Osteoblast (primary cell): ENCODE measurements around the gene CLDN4. TPM values are rescaled to one million over a fixed set of nuclear protein-coding genes. Genes with fewer than 3 reads are reported as not detected.

Source experiments
- DNase-seq: peaks from one replicate; pipeline ENCODE4 v3.0.0; 2011; ENCODE audit warnings: low spot score, mixed read lengths; ENCODE audit not compliant: insufficient read length; ENCODE audit errors: missing footprints
- H2AFZ ChIP-seq: 2 replicates; pipeline ENCODE4 v1.6.0; 2011; ENCODE audit warnings: mild to moderate bottlenecking, low read length
- H3K27ac ChIP-seq: 2 replicates; pipeline ENCODE4 v1.5.1; 2011; ENCODE audit warnings: mild to moderate bottlenecking, low read depth, low read length, moderate library complexity
- H3K27me3 ChIP-seq: 2 replicates; pipeline ENCODE4 v1.6.0; 2012; ENCODE audit warnings: mild to moderate bottlenecking, control low read depth, inconsistent platforms, low read length, moderate library complexity; ENCODE audit not compliant: insufficient read depth
- H3K36me3 ChIP-seq: 2 replicates; pipeline ENCODE4 v1.5.1; 2011; ENCODE audit warnings: mild to moderate bottlenecking, low read length, control low read depth, moderate library complexity; ENCODE audit not compliant: insufficient read depth
- H3K4me1 ChIP-seq: 2 replicates; pipeline ENCODE4 v1.5.1; 2011; ENCODE audit warnings: mild to moderate bottlenecking, low read length, control low read depth, moderate library complexity; ENCODE audit not compliant: insufficient read depth
- H3K4me2 ChIP-seq: 2 replicates; pipeline ENCODE4 v1.6.0; 2011; ENCODE audit warnings: mild to moderate bottlenecking, low read length; ENCODE audit not compliant: insufficient read depth
- H3K4me3 ChIP-seq: fragments of 200-600 bp; sonication (generic); 3 replicates; pipeline ENCODE4 v1.5.1; 2012; ENCODE audit warnings: mild to moderate bottlenecking, low read length, inconsistent platforms; ENCODE audit not compliant: insufficient read depth
- H3K79me2 ChIP-seq: 2 replicates; pipeline ENCODE4 v1.6.0; 2012; ENCODE audit warnings: mild to moderate bottlenecking, low read length, control low read depth, inconsistent platforms; ENCODE audit not compliant: insufficient read depth
- H3K9me3 ChIP-seq: 2 replicates; pipeline ENCODE4 v1.5.1; 2011; ENCODE audit warnings: low read depth, low read length, control low read depth
- H4K20me1 ChIP-seq: 2 replicates; pipeline ENCODE4 v1.6.0; 2012; ENCODE audit warnings: mild to moderate bottlenecking, low read length, control low read depth; ENCODE audit not compliant: insufficient read depth
- CTCF ChIP-seq: IDR thresholded peaks from 2 replicates; pipeline ENCODE4 v1.5.1; 2011; ENCODE audit warnings: mild to moderate bottlenecking, low read depth, low read length, moderate library complexity; ENCODE audit errors: extremely low read depth
- total RNA-seq: library from RNA; depleted of rRNA; stranded (reverse); fragments of >200 nt; gene quantifications from 2 replicates; pipeline ENCODE4 v1.2.3, GENCODE V29; 2012

The CLDN4 gene
- total RNA-seq, 1 donor = 0.36 TPM

- H3K27ac ChIP-seq = no peak overlapping the region
- DNase-seq = peak; percentile 72
- no peaks in the 10 kb centered on the region for H3K27me3 ChIP-seq
- no peaks in the 10 kb centered on the region for H4K20me1 ChIP-seq
- peaks cover 5% of the 10 kb centered on the region for H3K4me1 ChIP-seq
- H2AFZ ChIP-seq = no peak overlapping the region
- no peak overlapping the region for H3K4me2 ChIP-seq
- no peak for TF ChIP-seq CTCF
- no peaks in the 10 kb centered on the region for H3K36me3 ChIP-seq
- H3K9me3 ChIP-seq = no peaks in the 10 kb centered on the region
- no peak overlapping the region for H3K4me3 ChIP-seq
- no peaks in the 10 kb centered on the region for H3K79me2 ChIP-seq
Observed at GRCh38 chr7:73829921-73830680, 695 bp upstream of the CLDN4 start.

DNA sequence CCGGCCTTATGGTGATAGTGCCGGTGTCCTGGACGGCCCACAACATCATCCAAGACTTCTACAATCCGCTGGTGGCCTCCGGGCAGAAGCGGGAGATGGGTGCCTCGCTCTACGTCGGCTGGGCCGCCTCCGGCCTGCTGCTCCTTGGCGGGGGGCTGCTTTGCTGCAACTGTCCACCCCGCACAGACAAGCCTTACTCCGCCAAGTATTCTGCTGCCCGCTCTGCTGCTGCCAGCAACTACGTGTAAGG lies 713 bp downstream of the CLDN4 start:
- no peak overlapping the region for H3K4me3 ChIP-seq
- H3K79me2 ChIP-seq = no peaks in the 10 kb centered on the region
- peak overlapping the region; percentile 62 for H2AFZ ChIP-seq
- H3K4me1 ChIP-seq = peaks cover 5% of the 10 kb centered on the region
- H3K9me3 ChIP-seq = no peaks in the 10 kb centered on the region
- H3K27me3 ChIP-seq = no peaks in the 10 kb centered on the region
- no peak for TF ChIP-seq CTCF
- no peaks in the 10 kb centered on the region for H3K36me3 ChIP-seq
- DNase-seq = no peak
- H4K20me1 ChIP-seq = no peaks in the 10 kb centered on the region
- H3K27ac ChIP-seq = no peak overlapping the region
- H3K4me2 ChIP-seq = no peak overlapping the region

- Histone ChIP-seq H4K20me1 (no peaks in the 10 kb centered on the region), H3K36me3 (no peaks in the 10 kb centered on the region), H3K4me3 (no peak overlapping the region), H3K79me2 (no peaks in the 10 kb centered on the region), H3K9me3 (no peaks in the 10 kb centered on the region), H2AFZ (peak overlapping the region; percentile 62), H3K27me3 (no peaks in the 10 kb centered on the region), H3K4me2 (no peak overlapping the region), H3K4me1 (peaks cover 5% of the 10 kb centered on the region), H3K27ac (no peak overlapping the region)
- DNase-seq = peak; percentile 70
- TF ChIP-seq CTCF = no peak
Observed at GRCh38 chr7:73831834-73832651, 1.2 kb downstream of the CLDN4 start.

DNA sequence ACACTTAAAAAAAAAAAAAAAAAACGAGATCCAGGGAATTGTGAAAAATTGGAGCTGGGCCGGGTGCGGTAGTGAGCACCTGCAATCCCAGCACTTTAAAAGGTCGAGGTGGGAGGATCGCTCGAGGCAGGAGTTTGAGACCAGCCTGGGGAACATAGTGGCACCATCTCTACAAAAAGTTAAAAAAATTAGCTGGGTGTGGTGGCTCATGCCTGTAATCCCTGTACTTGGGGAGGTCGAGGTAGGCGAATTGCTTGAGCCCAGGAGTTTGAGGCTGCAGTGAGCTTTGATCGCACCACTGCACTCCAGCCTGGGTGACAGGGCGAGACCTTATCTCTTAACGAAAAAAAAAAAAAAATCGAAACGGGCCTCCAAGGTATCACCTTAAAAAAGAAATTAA lies 2.0 kb downstream of the CLDN4 start:
- no peak for DNase-seq
- TF ChIP-seq CTCF = no peak
- H3K4me1 ChIP-seq = peaks cover 5% of the 10 kb centered on the region
- H3K79me2 ChIP-seq = no peaks in the 10 kb centered on the region
- H3K4me3 ChIP-seq = no peak overlapping the region
- no peaks in the 10 kb centered on the region for H4K20me1 ChIP-seq
- H3K4me2 ChIP-seq = no peak overlapping the region
- no peaks in the 10 kb centered on the region for H3K9me3 ChIP-seq
- H2AFZ ChIP-seq = no peak overlapping the region
- H3K27me3 ChIP-seq = no peaks in the 10 kb centered on the region
- no peak overlapping the region for H3K27ac ChIP-seq
- no peaks in the 10 kb centered on the region for H3K36me3 ChIP-seq
